ENCODE data around the gene CIRBP.
A peak's percentile ranks its signal among the peaks of the same experiment; 100 is the strongest.

The CIRBP gene

DNA sequence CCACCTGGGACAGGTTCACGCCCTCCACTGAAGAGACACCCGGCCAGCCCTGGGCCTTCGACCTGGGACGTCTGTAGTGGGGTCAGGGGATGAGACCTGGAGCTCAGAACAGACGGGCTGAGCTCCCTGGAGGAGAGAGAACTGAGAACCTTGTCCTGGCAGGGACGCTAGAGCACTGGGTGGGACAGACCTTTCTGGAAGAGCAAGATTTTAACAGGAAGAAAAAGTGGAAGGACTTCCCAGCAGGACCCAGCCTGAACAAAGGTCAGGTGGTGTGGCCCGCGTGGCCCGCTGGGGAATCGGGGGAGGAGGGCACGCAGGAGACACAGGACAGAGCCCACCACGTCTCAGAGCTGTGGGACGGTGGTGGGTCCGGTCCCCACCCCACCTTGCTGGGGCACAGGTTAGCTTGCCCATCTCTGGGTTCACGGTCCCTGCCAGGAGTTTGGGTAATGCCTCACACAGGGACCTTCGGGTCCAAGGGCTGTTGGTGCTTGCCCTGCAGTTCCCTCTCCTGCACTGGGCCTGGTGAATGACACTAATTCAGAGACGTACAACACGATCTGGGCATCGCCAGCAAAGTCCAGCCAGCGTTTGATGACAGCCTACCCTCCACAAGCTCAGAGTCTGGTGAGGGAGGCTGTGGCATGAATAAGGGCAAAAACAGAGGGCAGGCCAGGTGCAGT, 15.3 kb downstream of the CIRBP start:
- peak overlapping the region; percentile 32 to 61 for H3K4me3 Mint-ChIP-seq
- no peak overlapping the region for H3K27ac Mint-ChIP-seq
- H3K4me1 Mint-ChIP-seq: peaks cover 26% of the 10 kb centered on the region

DNA sequence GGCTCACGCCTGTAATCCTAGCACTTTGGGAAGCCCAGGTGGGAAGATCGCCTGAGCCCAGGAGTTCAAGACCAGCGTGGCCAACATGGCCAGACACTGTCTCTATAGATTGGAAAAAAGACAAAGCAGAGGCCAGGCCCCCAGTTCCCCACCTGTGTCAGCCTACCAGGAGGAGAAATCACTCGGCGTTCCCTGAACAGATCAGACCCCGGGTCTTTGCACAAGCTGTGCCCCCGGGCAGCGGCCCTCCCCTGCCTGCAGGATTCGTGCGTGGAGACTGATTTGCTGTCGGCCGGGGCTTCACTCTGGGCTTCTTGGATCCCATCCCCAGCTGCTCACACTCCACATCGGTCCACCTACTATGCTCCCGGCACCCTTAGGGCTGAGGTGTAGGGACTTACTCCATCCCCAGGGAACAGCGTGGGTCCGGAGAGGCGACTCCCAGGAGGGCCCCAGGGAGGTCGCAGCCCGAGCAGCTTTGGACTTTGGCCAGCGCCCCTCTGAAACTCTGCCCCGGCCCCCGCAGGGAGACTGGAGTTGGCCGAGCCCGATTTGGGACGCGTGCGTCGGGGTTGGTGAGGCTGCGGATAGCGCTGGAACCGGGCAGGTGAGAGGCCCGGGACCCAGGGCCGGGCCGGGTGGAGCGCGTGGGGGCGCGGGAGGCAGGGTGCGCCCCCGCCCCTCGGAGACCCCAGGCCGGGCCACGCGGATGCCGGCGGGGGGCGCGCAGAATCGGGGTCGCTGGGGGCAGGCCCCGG, 16.0 kb downstream of the CIRBP start:
- DNase-seq (no peak), ATAC-seq (no peak)
- H3K4me1 Mint-ChIP-seq: peaks cover 18% of the 10 kb centered on the region
- H3K9me3 Mint-ChIP-seq: no peaks in the 10 kb centered on the region
- H3K27ac Mint-ChIP-seq: no peak overlapping the region
- peak overlapping the region; percentile 32 to 61 for H3K4me3 Mint-ChIP-seq
- peaks cover 68% of the 10 kb centered on the region for H3K27me3 Mint-ChIP-seq

More for the DNA sequence above, 15.3 kb downstream of the CIRBP start:
- H3K27me3 Mint-ChIP-seq: peaks cover 60% of the 10 kb centered on the region
- no peaks in the 10 kb centered on the region for H3K9me3 Mint-ChIP-seq
- DNase-seq (no peak), ATAC-seq (no peak)

DNA sequence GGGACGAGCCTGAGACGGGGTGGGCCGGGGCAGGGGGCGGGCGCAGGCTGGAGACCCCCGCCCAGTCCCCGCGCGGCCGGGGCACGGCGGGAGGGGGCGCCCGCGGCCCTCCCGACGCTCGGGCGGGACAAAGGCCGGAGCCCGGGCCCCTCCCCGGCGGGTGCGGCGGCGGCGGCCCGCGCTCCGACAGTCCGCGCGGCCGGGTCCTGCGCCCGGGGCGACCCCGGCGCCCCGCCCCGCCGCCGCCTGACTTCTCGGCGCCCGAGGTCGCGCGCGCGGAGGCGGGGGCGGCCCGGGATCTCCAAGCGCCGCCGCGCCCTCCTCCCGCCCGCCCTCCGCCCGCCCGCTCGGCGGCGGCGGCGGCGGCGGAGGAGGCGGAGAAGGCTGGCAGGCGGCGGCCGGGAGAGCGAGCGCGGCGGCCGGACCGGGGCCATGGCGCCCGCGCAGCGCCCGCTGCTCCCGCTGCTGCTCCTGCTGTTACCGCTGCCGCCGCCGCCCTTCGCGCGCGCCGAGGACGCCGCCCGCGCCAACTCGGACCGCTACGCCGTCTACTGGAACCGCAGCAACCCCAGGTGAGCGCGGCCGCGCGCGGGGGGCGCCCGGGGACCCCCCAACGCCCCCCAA, 16.7 kb downstream of the CIRBP start, which contains the start of gene EFNA2:
Gene EFNA2, plus strand, starts transcription at position 137 of the 624 bp plus-strand sequence. Its CDS starts 296 bp downstream, at position 433.
- peaks cover 71% of the 10 kb centered on the region for H3K27me3 Mint-ChIP-seq
- no peak for ATAC-seq

DNA sequence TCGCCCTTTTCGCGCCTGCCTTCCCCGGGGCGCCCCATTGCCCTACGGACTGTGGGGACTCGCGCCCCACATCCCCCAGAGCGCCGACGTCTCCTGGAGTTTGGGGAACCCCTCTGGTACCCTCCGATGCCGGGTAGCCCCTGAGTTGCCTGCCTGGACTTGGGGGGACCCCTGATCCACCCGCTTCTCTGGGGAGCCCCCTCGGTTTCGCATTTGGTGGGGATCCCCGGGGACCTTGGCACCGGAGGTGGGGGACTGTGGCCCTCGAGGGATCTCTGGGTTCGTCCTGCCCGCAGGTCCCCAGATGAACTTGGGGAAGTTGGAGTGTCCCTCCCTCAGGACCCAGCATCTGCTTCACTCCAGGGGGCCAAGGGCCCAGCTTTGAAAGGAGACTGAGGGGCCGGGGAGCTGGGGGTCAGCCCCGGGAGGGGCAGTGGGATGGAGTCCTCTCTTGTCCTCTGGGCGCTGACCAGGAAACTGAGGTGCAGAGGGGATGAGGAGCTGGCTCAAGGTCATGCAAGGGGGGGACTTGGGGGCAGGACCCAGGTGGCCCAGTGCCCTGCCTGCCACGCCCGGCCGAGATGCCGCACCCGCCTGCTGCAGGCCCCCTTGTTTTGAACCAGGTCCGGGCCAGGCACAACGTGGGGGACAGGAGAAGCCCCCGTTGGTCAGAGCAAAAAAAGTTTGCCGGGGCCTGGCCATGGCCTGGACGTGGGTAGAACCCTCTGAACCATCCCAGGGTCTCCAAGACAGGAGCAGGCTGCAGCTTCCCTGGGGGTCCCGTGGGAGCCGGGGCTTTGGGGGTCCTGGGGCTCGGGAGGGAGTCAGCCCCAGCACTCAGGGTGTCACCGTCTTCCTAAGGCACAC, 17.6 kb downstream of the CIRBP start:
- Mint-ChIP-seq H3K27me3 (peaks cover 67% of the 10 kb centered on the region), H3K4me1 (peaks cover 14% of the 10 kb centered on the region), H3K27ac (no peak overlapping the region), H3K4me3 (peak overlapping the region; percentile 63 to 77), H3K9me3 (no peaks in the 10 kb centered on the region)
- DNase-seq: no peak
- no peak for ATAC-seq

More for the DNA sequence above, 16.7 kb downstream of the CIRBP start, which contains the start of gene EFNA2:
- Mint-ChIP-seq H3K9me3 (no peaks in the 10 kb centered on the region), H3K4me3 (peak within 1 kb of the TSS; percentile 63 to 77), H3K27ac (no peak within 1 kb of the TSS), H3K4me1 (peaks cover 14% of the 10 kb centered on the region)
- no peak for DNase-seq

DNA sequence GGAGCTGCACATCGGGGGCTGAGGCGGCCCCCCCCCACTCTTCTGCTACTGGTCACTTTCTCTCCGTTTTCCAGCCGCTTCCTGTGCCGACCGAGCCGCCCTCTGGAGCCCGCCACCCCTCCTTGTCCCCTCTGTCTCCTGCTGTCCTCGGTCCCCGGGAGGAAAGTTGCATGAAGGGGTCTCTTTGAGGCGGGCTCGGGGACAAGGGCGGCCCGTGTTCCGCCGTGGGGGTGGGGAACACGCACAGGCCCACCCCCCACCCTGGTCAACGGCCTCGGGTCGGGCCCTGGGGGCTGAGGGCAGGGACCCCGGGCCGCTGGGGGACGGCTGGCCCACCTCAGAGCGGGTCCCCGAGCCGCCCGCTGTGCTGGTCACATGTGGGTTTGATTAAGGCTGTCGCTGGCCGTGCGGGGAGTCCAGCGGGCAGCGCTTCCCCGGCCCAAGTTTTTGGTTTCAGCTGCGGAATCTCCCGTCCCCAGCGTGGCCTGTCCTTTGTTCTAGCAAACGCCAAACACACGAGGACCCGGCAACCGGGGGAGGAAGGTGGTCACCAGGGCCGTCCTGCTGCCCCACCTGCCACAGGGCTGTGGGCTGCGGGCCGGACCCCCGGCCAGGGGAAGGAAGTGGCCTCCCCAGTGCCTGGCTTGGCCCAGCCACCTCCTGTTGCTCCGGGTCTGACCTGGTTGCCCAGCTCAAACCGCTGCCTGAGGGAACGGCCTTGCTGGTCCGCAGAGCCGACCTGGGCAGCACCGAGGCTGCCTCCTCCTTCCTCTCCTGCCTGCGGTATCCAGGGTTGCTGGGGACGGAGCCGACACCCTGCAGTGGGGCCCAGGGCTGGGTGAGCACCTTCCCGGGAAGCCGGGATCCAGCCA, 18.5 kb downstream of the CIRBP start:
- peaks cover 72% of the 10 kb centered on the region for H3K27me3 Mint-ChIP-seq
- H3K9me3 Mint-ChIP-seq: no peaks in the 10 kb centered on the region
- no peak for ATAC-seq

DNA sequence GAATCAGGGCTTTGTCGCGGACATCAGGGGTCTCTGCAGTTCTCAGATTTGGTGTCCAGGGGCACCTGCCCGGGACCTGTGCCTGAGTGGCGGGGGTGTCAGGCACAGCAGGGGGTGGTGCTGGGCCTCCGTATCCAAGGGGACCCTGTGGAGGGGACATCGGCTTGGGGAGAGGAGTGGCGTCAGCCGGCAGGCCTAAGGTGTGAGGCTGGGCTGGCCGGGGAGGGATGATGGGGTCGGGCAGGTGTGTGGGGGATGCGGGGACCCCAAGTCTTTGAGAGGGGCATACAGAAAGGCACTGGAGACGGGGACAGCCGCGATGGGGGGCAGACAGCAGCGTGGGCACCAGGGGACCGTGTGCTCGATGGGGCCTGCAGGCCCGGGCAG, 19.1 kb downstream of the CIRBP start:
- Mint-ChIP-seq H3K4me1 (peaks cover 14% of the 10 kb centered on the region), H3K27ac (no peak overlapping the region), H3K4me3 (no peak overlapping the region), H3K27me3 (peaks cover 78% of the 10 kb centered on the region), H3K9me3 (no peaks in the 10 kb centered on the region)
- DNase-seq (no peak), ATAC-seq (peak; percentile 3)

More for the DNA sequence above, 18.5 kb downstream of the CIRBP start:
- DNase-seq: no peak
- Mint-ChIP-seq H3K4me1 (peaks cover 14% of the 10 kb centered on the region), H3K4me3 (no peak overlapping the region), H3K27ac (no peak overlapping the region)

DNA sequence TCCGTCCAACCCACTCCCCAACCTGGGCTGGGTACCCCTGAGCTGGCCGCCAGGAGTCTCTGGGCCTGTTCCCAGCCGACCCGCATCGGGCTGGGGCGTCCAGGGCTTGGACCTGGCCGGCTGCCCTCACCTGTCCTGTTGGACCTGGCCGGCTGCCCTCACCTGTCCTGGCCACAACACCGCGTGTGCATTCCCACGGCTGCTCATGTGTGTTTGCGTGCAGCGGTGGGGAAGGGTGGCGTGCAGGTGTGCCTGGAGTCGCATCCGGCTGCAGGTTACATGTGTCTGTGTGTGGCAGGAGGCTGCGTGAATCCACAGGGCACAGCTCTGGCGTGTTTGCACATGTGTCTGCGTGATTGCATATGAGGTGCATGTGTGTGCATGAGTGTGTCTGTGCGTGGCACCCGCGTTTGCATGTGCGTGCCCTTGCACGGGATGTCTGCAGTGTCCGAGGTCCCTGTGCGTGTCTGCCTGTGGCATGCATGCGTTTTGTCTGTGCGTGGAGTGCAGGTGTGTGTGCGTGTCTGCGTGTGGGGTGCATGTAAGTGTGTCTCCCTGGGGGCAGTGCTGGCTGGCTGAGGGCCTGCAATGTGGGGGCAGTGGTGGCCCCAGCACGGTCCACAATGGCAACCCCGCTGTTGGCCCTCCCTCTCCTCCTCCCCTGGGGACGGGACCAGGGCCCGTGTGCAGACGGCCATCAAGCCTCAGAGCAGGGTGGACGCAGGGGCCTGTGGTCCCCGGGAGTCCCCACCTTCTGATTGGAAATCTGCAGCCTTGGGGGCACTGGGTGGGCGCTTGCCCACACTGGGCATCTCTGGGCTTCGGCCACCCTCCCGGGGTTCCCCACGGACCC, 19.9 kb downstream of the CIRBP start:
- Mint-ChIP-seq H3K9me3 (no peaks in the 10 kb centered on the region), H3K4me3 (no peak overlapping the region), H3K27ac (no peak overlapping the region), H3K4me1 (peaks cover 14% of the 10 kb centered on the region), H3K27me3 (peaks cover 81% of the 10 kb centered on the region)
- ATAC-seq (no peak), DNase-seq (no peak)

DNA sequence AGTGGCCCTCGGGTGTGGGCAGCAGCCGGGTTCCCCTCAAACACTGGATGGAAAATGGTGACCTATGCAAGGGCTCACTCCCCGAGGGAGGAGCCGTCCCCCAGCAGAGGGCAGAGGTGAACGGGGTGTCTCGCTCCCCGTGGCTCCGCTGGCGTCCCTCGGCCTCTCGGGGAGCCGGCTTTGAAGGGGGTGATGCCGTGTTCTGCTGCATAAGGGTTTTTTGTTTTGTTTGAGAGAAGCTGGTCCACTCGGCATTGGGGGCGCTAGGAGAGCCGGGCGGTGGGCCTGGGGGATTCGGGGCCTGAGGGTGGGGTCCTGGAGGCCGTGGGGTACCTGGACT, 20.5 kb downstream of the CIRBP start:
- DNase-seq (no peak), ATAC-seq (no peak)
- peaks cover 20% of the 10 kb centered on the region for H3K4me1 Mint-ChIP-seq
- no peaks in the 10 kb centered on the region for H3K9me3 Mint-ChIP-seq
- H3K27ac Mint-ChIP-seq: no peak overlapping the region
- no peak overlapping the region for H3K4me3 Mint-ChIP-seq
- peaks cover 81% of the 10 kb centered on the region for H3K27me3 Mint-ChIP-seq

DNA sequence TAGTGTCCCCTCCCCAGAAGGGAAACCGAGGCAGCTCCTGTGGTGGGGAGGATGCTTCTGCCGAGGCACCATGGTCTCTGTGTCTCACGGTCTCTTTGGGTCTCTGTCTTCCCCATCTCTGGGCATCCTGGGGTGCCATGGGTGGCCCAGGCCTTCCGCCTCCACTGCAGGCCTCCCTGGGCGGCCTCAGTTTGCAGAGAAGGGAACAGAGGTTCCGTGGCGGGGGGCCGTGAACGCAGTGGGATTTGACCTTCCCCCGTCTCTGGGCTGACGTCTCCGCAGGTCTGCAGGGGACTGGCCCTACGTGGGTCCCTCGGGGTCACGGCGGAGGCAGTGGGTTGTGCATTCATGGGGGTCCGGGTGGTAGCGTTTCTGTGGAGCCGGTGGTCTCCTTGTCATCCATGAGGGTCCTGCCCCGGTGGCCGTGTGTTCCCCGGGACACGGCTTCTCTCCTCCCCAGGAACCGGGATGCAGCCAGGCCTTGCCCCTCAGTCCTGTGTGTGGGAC, 21.1 kb downstream of the CIRBP start:
- Mint-ChIP-seq H3K4me1 (peaks cover 18% of the 10 kb centered on the region), H3K27me3 (peaks cover 81% of the 10 kb centered on the region), H3K9me3 (no peaks in the 10 kb centered on the region), H3K4me3 (no peak overlapping the region), H3K27ac (no peak overlapping the region)
- ATAC-seq (no peak), DNase-seq (peak in 1 of 2 donors; percentile 14)

DNA sequence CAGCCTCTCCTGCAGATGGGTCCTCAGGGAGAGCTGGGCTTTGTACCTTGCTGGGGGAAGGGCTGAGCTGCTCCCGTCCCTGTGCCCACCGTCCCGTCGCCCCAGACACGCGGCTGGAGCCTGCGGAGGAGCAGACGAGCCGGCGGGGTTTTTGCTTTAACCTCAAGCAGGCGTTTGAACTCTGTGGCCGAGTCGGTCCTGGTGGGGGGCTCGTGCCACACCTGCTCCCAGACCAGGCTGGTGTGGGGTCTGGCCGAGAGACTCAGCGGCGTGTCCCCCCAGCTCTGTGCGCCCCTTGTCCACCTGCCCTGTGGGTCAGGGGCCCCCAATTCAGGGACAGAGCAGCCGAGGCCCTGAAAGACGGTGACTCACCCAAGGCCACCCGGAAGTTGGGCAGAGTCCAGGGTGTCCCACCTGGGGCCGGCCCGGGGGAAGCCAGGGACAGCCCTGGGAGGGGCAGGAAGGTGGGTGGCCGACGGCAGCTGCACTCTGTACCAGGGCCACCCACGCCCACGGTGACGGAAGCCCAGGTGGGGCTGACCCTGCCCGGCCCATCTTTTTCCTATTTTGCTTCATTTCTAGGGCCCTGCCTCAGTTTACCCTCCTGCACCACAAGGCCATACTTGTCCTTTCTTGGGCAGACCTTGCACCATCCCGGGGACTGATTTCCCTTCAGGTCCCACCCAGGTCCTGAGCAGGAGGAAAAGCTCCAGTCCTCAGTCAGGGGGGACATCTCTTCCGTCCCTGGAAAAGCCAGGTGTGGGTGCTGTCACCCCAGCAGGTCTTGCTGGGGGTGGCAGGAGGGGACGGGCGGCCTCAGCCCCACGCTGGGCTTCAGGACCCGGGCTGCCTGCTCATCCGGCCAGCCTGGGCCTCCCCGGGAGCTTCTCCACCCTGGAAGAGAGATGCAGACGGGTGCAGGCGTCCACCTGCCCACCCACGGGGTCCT, 21.8 kb downstream of the CIRBP start:
- no peak overlapping the region for H3K4me3 Mint-ChIP-seq
- H3K27ac Mint-ChIP-seq: no peak overlapping the region
- DNase-seq (no peak), ATAC-seq (no peak)
- H3K27me3 Mint-ChIP-seq: peaks cover 83% of the 10 kb centered on the region
- peaks cover 17% of the 10 kb centered on the region for H3K4me1 Mint-ChIP-seq
- no peaks in the 10 kb centered on the region for H3K9me3 Mint-ChIP-seq

DNA sequence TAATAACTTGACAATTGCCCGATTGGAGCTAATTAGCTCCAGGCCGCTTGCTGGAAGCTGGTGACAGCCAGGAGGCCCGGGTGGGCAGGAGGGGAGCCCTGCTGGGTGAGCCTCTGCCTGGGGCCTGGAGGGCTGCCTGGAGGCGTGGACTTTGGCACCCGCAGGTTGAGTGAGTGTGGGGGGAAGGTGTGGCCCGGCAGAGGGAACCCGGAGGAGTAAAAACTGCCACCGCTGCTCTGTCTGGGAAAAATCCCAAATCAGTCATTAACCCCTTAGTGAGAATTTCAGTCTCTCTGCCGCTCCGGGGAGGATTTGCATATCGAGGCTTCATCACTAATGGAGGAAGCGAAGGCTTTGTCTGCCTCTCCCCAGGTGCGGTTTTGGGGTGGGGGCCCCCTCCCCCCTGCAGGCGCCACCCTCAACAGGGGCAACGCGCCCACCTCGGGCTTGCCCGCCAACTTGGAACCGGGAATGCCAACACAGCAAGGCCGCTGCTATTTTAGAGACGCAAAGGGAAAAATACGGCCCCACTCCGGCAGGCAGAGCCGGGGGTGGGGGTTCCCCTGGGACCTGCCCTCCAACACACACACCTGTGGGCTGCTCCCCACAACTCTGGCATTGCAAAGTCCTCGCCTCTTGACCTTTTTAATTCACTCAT, 22.8 kb downstream of the CIRBP start:
- no peak overlapping the region for H3K4me3 Mint-ChIP-seq
- no peak for DNase-seq
- peaks cover 11% of the 10 kb centered on the region for H3K4me1 Mint-ChIP-seq
- H3K27me3 Mint-ChIP-seq: peaks cover 75% of the 10 kb centered on the region
- H3K9me3 Mint-ChIP-seq: no peaks in the 10 kb centered on the region
- no peak overlapping the region for H3K27ac Mint-ChIP-seq
- ATAC-seq: no peak

DNA sequence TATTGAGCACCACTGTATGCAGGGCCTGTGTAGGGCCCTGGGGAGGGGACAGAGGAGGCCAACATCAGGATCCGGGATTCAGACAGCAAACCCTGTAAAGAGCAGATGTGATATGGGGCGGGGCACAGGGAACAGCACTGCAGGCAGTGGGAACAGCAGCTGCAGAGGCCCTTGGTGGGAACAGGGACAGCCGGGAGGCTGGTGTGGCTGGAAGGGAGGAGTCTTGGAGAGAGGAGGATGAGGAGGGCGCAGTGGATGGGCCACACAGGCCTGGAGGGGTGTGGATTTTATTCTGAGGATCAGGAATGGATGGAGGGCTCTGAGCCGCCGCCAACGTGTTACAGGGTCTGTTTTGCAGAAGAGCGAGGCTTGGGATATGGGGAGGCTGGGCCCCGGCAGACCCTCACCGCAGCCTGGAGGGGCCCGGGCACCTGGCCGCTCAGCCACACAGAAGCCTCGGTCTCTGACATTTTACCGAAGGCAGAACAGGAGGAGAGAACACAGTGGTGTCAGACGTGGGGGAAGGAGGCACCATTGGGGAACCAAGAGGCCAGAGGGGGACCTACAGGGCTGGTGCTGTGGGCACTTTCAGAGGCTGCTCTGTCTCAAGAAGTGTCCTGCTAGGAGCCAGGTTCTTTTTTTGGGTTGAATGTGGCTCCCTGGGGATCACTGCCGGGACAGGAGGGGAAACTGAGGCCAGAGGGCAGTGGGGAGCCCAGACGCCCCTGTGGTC, 23.5 kb downstream of the CIRBP start:
- Mint-ChIP-seq H3K4me1 (peaks cover 11% of the 10 kb centered on the region), H3K27ac (no peak overlapping the region), H3K9me3 (no peaks in the 10 kb centered on the region), H3K4me3 (no peak overlapping the region), H3K27me3 (peaks cover 68% of the 10 kb centered on the region)
- DNase-seq: no peak
- ATAC-seq: no peak
